ENCODE data around the gene PSENEN.

PSENEN gene

GRCh38 chr19:35725216-35725861, 20.1 kb upstream of the PSENEN start:
- Histone ChIP-seq H3K9ac (ENCODE audit: low read depth in 1 of 2, low read length in 2 of 2) (no peak overlapping the region), H3K9me3 (ENCODE audit: control insufficient read depth in 1 of 2, low read length in 2 of 2) (no peaks in the 10 kb centered on the region), H3K27ac (ENCODE audit: low read depth, low read length) (no peak overlapping the region), H3K4me1 (ENCODE audit: control insufficient read depth in 1 of 2, insufficient read depth in 2 of 2, low read length in 2 of 2) (no peaks in the 10 kb centered on the region), H3K4me3 (ENCODE audit: low read depth in 1 of 2, low read length in 2 of 2) (no peak overlapping the region), H3K36me3 (ENCODE audit: control insufficient read depth in 1 of 2, insufficient read depth in 2 of 2, low read length in 2 of 2) (peaks cover 73 to 92% of the 10 kb centered on the region in 2 donors), H3K27me3 (ENCODE audit: control insufficient read depth in 1 of 2, insufficient read depth in 2 of 2, low read length in 2 of 2) (no peaks in the 10 kb centered on the region)

GRCh38 chr19:35727053-35727955, 18.1 kb upstream of the PSENEN start:
- Histone ChIP-seq H3K27ac (ENCODE audit: low read depth, low read length) (no peak overlapping the region), H3K4me3 (ENCODE audit: low read depth in 1 of 2, low read length in 2 of 2) (no peak overlapping the region), H3K36me3 (ENCODE audit: control insufficient read depth in 1 of 2, insufficient read depth in 2 of 2, low read length in 2 of 2) (peaks cover 81 to 99% of the 10 kb centered on the region in 2 donors)

GRCh38 chr19:35727956-35728706, 17.3 kb upstream of the PSENEN start:
- peaks cover 74 to 94% of the 10 kb centered on the region in 2 donors for H3K36me3 ChIP-seq (ENCODE audit: control insufficient read depth in 1 of 2, insufficient read depth in 2 of 2, low read length in 2 of 2)
- H3K27ac ChIP-seq (ENCODE audit: low read depth, low read length): no peak overlapping the region

More at GRCh38 chr19:35727053-35727955, 18.1 kb upstream of the PSENEN start:
- no peak overlapping the region for H3K9ac ChIP-seq (ENCODE audit: low read depth in 1 of 2, low read length in 2 of 2)
- H3K9me3 ChIP-seq (ENCODE audit: control insufficient read depth in 1 of 2, low read length in 2 of 2): no peaks in the 10 kb centered on the region
- no peaks in the 10 kb centered on the region for H3K4me1 ChIP-seq (ENCODE audit: control insufficient read depth in 1 of 2, insufficient read depth in 2 of 2, low read length in 2 of 2)
- no peaks in the 10 kb centered on the region for H3K27me3 ChIP-seq (ENCODE audit: control insufficient read depth in 1 of 2, insufficient read depth in 2 of 2, low read length in 2 of 2)

GRCh38 chr19:35729021-35729420, 16.4 kb upstream of the PSENEN start:
- Histone ChIP-seq H3K27ac (ENCODE audit: low read depth, low read length) (no peak overlapping the region), H3K4me3 (ENCODE audit: low read depth in 1 of 2, low read length in 2 of 2) (no peak overlapping the region), H3K4me1 (ENCODE audit: control insufficient read depth in 1 of 2, insufficient read depth in 2 of 2, low read length in 2 of 2) (no peaks in the 10 kb centered on the region), H3K27me3 (ENCODE audit: control insufficient read depth in 1 of 2, insufficient read depth in 2 of 2, low read length in 2 of 2) (no peaks in the 10 kb centered on the region), H3K9ac (ENCODE audit: low read depth in 1 of 2, low read length in 2 of 2) (no peak overlapping the region), H3K36me3 (ENCODE audit: control insufficient read depth in 1 of 2, insufficient read depth in 2 of 2, low read length in 2 of 2) (peaks cover 67 to 93% of the 10 kb centered on the region in 2 donors), H3K9me3 (ENCODE audit: control insufficient read depth in 1 of 2, low read length in 2 of 2) (no peaks in the 10 kb centered on the region)

More at GRCh38 chr19:35727956-35728706, 17.3 kb upstream of the PSENEN start:
- Histone ChIP-seq H3K27me3 (ENCODE audit: control insufficient read depth in 1 of 2, insufficient read depth in 2 of 2, low read length in 2 of 2) (no peaks in the 10 kb centered on the region), H3K9me3 (ENCODE audit: control insufficient read depth in 1 of 2, low read length in 2 of 2) (no peaks in the 10 kb centered on the region), H3K9ac (ENCODE audit: low read depth in 1 of 2, low read length in 2 of 2) (no peak overlapping the region), H3K4me3 (ENCODE audit: low read depth in 1 of 2, low read length in 2 of 2) (no peak overlapping the region), H3K4me1 (ENCODE audit: control insufficient read depth in 1 of 2, insufficient read depth in 2 of 2, low read length in 2 of 2) (no peaks in the 10 kb centered on the region)

GRCh38 chr19:35729763-35730162, 15.7 kb upstream of the PSENEN start:
- H3K27ac ChIP-seq (ENCODE audit: low read depth, low read length): no peak overlapping the region
- H3K9me3 ChIP-seq (ENCODE audit: control insufficient read depth in 1 of 2, low read length in 2 of 2): no peaks in the 10 kb centered on the region
- H3K4me1 ChIP-seq (ENCODE audit: control insufficient read depth in 1 of 2, insufficient read depth in 2 of 2, low read length in 2 of 2): no peaks in the 10 kb centered on the region
- peaks cover 65 to 93% of the 10 kb centered on the region in 2 donors for H3K36me3 ChIP-seq (ENCODE audit: control insufficient read depth in 1 of 2, insufficient read depth in 2 of 2, low read length in 2 of 2)
- H3K4me3 ChIP-seq (ENCODE audit: low read depth in 1 of 2, low read length in 2 of 2): no peak overlapping the region
- no peak overlapping the region for H3K9ac ChIP-seq (ENCODE audit: low read depth in 1 of 2, low read length in 2 of 2)
- no peaks in the 10 kb centered on the region for H3K27me3 ChIP-seq (ENCODE audit: control insufficient read depth in 1 of 2, insufficient read depth in 2 of 2, low read length in 2 of 2)

GRCh38 chr19:35730326-35730725, 15.1 kb upstream of the PSENEN start:
- H3K36me3 ChIP-seq (ENCODE audit: control insufficient read depth in 1 of 2, insufficient read depth in 2 of 2, low read length in 2 of 2): peaks cover 66 to 91% of the 10 kb centered on the region in 2 donors
- no peak overlapping the region for H3K9ac ChIP-seq (ENCODE audit: low read depth in 1 of 2, low read length in 2 of 2)
- no peaks in the 10 kb centered on the region for H3K9me3 ChIP-seq (ENCODE audit: control insufficient read depth in 1 of 2, low read length in 2 of 2)
- no peaks in the 10 kb centered on the region for H3K27me3 ChIP-seq (ENCODE audit: control insufficient read depth in 1 of 2, insufficient read depth in 2 of 2, low read length in 2 of 2)
- H3K4me3 ChIP-seq (ENCODE audit: low read depth in 1 of 2, low read length in 2 of 2): no peak overlapping the region
- no peaks in the 10 kb centered on the region for H3K4me1 ChIP-seq (ENCODE audit: control insufficient read depth in 1 of 2, insufficient read depth in 2 of 2, low read length in 2 of 2)
- H3K27ac ChIP-seq (ENCODE audit: low read depth, low read length): no peak overlapping the region

- Histone ChIP-seq H3K36me3 (ENCODE audit: control insufficient read depth in 1 of 2, insufficient read depth in 2 of 2, low read length in 2 of 2) (peaks cover 60 to 89% of the 10 kb centered on the region in 2 donors), H3K4me3 (ENCODE audit: low read depth in 1 of 2, low read length in 2 of 2) (no peak overlapping the region), H3K9ac (ENCODE audit: low read depth in 1 of 2, low read length in 2 of 2) (no peak overlapping the region), H3K27me3 (ENCODE audit: control insufficient read depth in 1 of 2, insufficient read depth in 2 of 2, low read length in 2 of 2) (no peaks in the 10 kb centered on the region), H3K27ac (ENCODE audit: low read depth, low read length) (no peak overlapping the region), H3K9me3 (ENCODE audit: control insufficient read depth in 1 of 2, low read length in 2 of 2) (no peaks in the 10 kb centered on the region), H3K4me1 (ENCODE audit: control insufficient read depth in 1 of 2, insufficient read depth in 2 of 2, low read length in 2 of 2) (no peaks in the 10 kb centered on the region)
These were observed 14.1 kb upstream of the PSENEN start for GRCh38 chr19:35731353-35731752.

GRCh38 chr19:35731779-35732405, 13.6 kb upstream of the PSENEN start:
- no peaks in the 10 kb centered on the region for H3K4me1 ChIP-seq (ENCODE audit: control insufficient read depth in 1 of 2, insufficient read depth in 2 of 2, low read length in 2 of 2)
- no peaks in the 10 kb centered on the region for H3K27me3 ChIP-seq (ENCODE audit: control insufficient read depth in 1 of 2, insufficient read depth in 2 of 2, low read length in 2 of 2)
- H3K4me3 ChIP-seq (ENCODE audit: low read depth in 1 of 2, low read length in 2 of 2): no peak overlapping the region
- H3K36me3 ChIP-seq (ENCODE audit: control insufficient read depth in 1 of 2, insufficient read depth in 2 of 2, low read length in 2 of 2): peaks cover 62 to 90% of the 10 kb centered on the region in 2 donors
- no peaks in the 10 kb centered on the region for H3K9me3 ChIP-seq (ENCODE audit: control insufficient read depth in 1 of 2, low read length in 2 of 2)
- H3K9ac ChIP-seq (ENCODE audit: low read depth in 1 of 2, low read length in 2 of 2): no peak overlapping the region
- no peak overlapping the region for H3K27ac ChIP-seq (ENCODE audit: low read depth, low read length)

GRCh38 chr19:35732540-35733179, 12.8 kb upstream of the PSENEN start:
- no peaks in the 10 kb centered on the region for H3K9me3 ChIP-seq (ENCODE audit: control insufficient read depth in 1 of 2, low read length in 2 of 2)
- H3K36me3 ChIP-seq (ENCODE audit: control insufficient read depth in 1 of 2, insufficient read depth in 2 of 2, low read length in 2 of 2): peaks cover 57 to 90% of the 10 kb centered on the region in 2 donors
- H3K9ac ChIP-seq (ENCODE audit: low read depth in 1 of 2, low read length in 2 of 2): no peak overlapping the region
- H3K27me3 ChIP-seq (ENCODE audit: control insufficient read depth in 1 of 2, insufficient read depth in 2 of 2, low read length in 2 of 2): no peaks in the 10 kb centered on the region
- no peaks in the 10 kb centered on the region for H3K4me1 ChIP-seq (ENCODE audit: control insufficient read depth in 1 of 2, insufficient read depth in 2 of 2, low read length in 2 of 2)
- no peak overlapping the region for H3K4me3 ChIP-seq (ENCODE audit: low read depth in 1 of 2, low read length in 2 of 2)
- no peak overlapping the region for H3K27ac ChIP-seq (ENCODE audit: low read depth, low read length)

All from duodenal mucosa (tissue), 2 donors.